Activated CD4-positive, alpha-beta T cell treated with anti-CD3 and anti-CD28 coated beads, Interleukin-2, Interleukin-6, amounts not matched to agents 100 ng/mL and 50 ng/mL, durations not matched to agents 16 hours and 8 hours (primary cell): ENCODE results near the gene MTUS2.
"Not testable (repeated sequence)": the region's sequence is repeated elsewhere in the genome, so short reads cannot be mapped to it uniquely, and the experiment has no call there.

Source experiments
- DNase-seq: peaks from one replicate; pipeline ENCODE4 v3.0.0-alpha.2; 2020

The MTUS2 gene

GRCh38 chr13:28964803-28965202, 144.7 kb downstream of the MTUS2 start:
- no peak for DNase-seq

- no peak for DNase-seq
These were observed 147.1 kb downstream of the MTUS2 start for GRCh38 chr13:28967029-28967915.

GRCh38 chr13:28976195-28976594, 156.1 kb downstream of the MTUS2 start:
- DNase-seq: no peak

GRCh38 chr13:28976636-28977035, 156.5 kb downstream of the MTUS2 start:
- no peak for DNase-seq

- no peak for DNase-seq
These were observed 158.4 kb downstream of the MTUS2 start for GRCh38 chr13:28978574-28978973.

- DNase-seq: no peak
These were observed 161.4 kb downstream of the MTUS2 start for GRCh38 chr13:28981530-28981929.

GRCh38 chr13:28983641-28984040, 163.5 kb downstream of the MTUS2 start:
- DNase-seq: no peak

GRCh38 chr13:28984326-28984725, 164.2 kb downstream of the MTUS2 start:
- no peak for DNase-seq

- no peak for DNase-seq
These were observed 164.7 kb downstream of the MTUS2 start for GRCh38 chr13:28984825-28985224.

GRCh38 chr13:28990378-28990777, 170.2 kb downstream of the MTUS2 start:
- DNase-seq: not testable (repeated sequence)

GRCh38 chr13:28991764-28992163, 171.6 kb downstream of the MTUS2 start:
- DNase-seq: no peak

GRCh38 chr13:29000826-29001225, 180.7 kb downstream of the MTUS2 start:
- no peak for DNase-seq

GRCh38 chr13:29005035-29005762, 185.1 kb downstream of the MTUS2 start:
- DNase-seq: no peak

GRCh38 chr13:29005763-29006120, 185.6 kb downstream of the MTUS2 start:
- no peak for DNase-seq

- no peak for DNase-seq
These were observed 186.3 kb downstream of the MTUS2 start for GRCh38 chr13:29006359-29006850.

GRCh38 chr13:29008296-29008695, 188.2 kb downstream of the MTUS2 start:
- DNase-seq: no peak

- no peak for DNase-seq
These were observed 200.2 kb downstream of the MTUS2 start for GRCh38 chr13:29020314-29020713.

GRCh38 chr13:29021311-29021710, 201.2 kb downstream of the MTUS2 start:
- DNase-seq: no peak

GRCh38 chr13:29021717-29022116, 201.6 kb downstream of the MTUS2 start:
- DNase-seq: no peak

GRCh38 chr13:29022410-29022809, 202.3 kb downstream of the MTUS2 start:
- DNase-seq: no peak

- no peak for DNase-seq
These were observed 202.8 kb downstream of the MTUS2 start for GRCh38 chr13:29022968-29023367.

- DNase-seq: no peak
These were observed 204.6 kb downstream of the MTUS2 start for GRCh38 chr13:29024783-29025182.

- no peak for DNase-seq
These were observed 208.7 kb downstream of the MTUS2 start for GRCh38 chr13:29028868-29029267.

- DNase-seq: no peak
These were observed 218.6 kb downstream of the MTUS2 start for GRCh38 chr13:29038700-29039099.
